HCT116 (cell line): ENCODE results near the gene DEFB129. TPM values are rescaled to one million over a fixed set of nuclear protein-coding genes. Genes with fewer than 3 reads are reported as not detected.

Source experiments
- ATAC-seq: fragments of 200-7000 bp; cut with Tn5 transposase; 2 replicates; pipeline ENCODE4 v1.9.1; 2020; ENCODE audit warnings: mild to moderate bottlenecking, moderate library complexity
- BruUV-seq: library from RNA; stranded (reverse); fragments of 400-500 nt; replicated peaks from 2 replicates; lab custom pipeline; 2021; lab: Mats Ljungman, UMichigan
- CTCF ChIA-PET: fragments of 300-600 bp; sonication (Branson Sonifier 250); formaldehyde crosslinking; loops from one replicate; lab custom pipeline; 2021; ENCODE audit warnings: antibody characterized with exemption; lab: Charles Lee
- POLR2A ChIA-PET: fragments of 300-600, 350-600 bp; sonication (Branson Sonifier 250); formaldehyde crosslinking; loops from one replicate; lab custom pipeline; 2021; ENCODE audit warnings: antibody characterized with exemption; lab: Charles Lee
- RAD21 ChIA-PET, 2 experiments: fragments of 300-600 bp; sonication (Branson Sonifier 250); formaldehyde crosslinking; loops; one replicate each; lab custom pipeline; 2023; ENCODE audit warnings: low total read pairs in 2 of 2; ENCODE audit not compliant: uncharacterized antibody in 2 of 2, unreplicated experiment in 2 of 2, low non-redundant PET in 1 of 2; lab: Charles Lee
- DNase-seq: peaks from one replicate; pipeline ENCODE4 v3.0.0-alpha.2; 2010; ENCODE audit warnings: low read depth, low spot score
- H2AFZ ChIP-seq: fragments of 200-600 bp; shearing (Covaris generic), sonication (generic); 2 replicates; pipeline ENCODE4 v1.6.1; 2017; ENCODE audit warnings: low read depth, mixed run types, mixed read lengths, antibody characterized with exemption, low read length; ENCODE audit not compliant: poor library complexity, severe bottlenecking
- H3K27ac ChIP-seq: 2 replicates; pipeline ENCODE4 v1.5.1; 2012; ENCODE audit warnings: low read depth, low read length
- H3K27me3 ChIP-seq: fragments of 200-600 bp; sonication (generic); 2 replicates; pipeline ENCODE4 v1.6.1; 2016; ENCODE audit warnings: mixed run types, low read length, mixed read lengths; ENCODE audit not compliant: insufficient read depth
- H3K36me3 ChIP-seq, 2 experiments: fragments of 200-500 bp in 1 of 2; fragments of 200-600 bp in 1 of 2; sonication (Bioruptor generic) in 1 of 2; sonication (generic) in 1 of 2; 2 replicates each; pipeline versions ENCODE4 v1.5.1 to v1.6.1; 2014 to 2016; ENCODE audit warnings: low read length in 2 of 2, inconsistent platforms in 1 of 2, mixed read lengths in 1 of 2, mixed run types in 1 of 2; ENCODE audit not compliant: insufficient read depth in 2 of 2, control insufficient read depth in 1 of 2
- H3K4me1 ChIP-seq, 2 experiments: fragments of 200-600 bp in 1 of 2; sonication (generic) in 1 of 2; 2 replicates each; pipeline versions ENCODE4 v1.5.1 to v1.6.1; 2012 to 2017; ENCODE audit warnings: low read length in 2 of 2, inconsistent platforms in 1 of 2, mild to moderate bottlenecking in 1 of 2, mixed read lengths in 1 of 2, mixed run types in 1 of 2, moderate library complexity in 1 of 2; ENCODE audit not compliant: insufficient read depth in 2 of 2, control insufficient read depth in 1 of 2
- H3K4me2 ChIP-seq: fragments of 200-600 bp; sonication (generic); 2 replicates; pipeline ENCODE4 v1.6.1; 2017; ENCODE audit warnings: mixed run types, low read length, mixed read lengths
- H3K4me3 ChIP-seq, 2 experiments: fragments of 200-600 bp in 1 of 2; sonication (generic) in 1 of 2; replicated peaks in 1 of 2; 2 replicates each; pipeline ENCODE4 v1.5.1; 2011 to 2016; ENCODE audit warnings: low read length in 2 of 2, control low read depth in 1 of 2, low read depth in 1 of 2, mild to moderate bottlenecking in 1 of 2, mixed read lengths in 1 of 2, mixed run types in 1 of 2
- H3K79me2 ChIP-seq: fragments of 200-600 bp; sonication (generic); 2 replicates; pipeline ENCODE4 v1.6.1; 2017; ENCODE audit warnings: mild to moderate bottlenecking, mixed run types, low read length, moderate library complexity, mixed read lengths; ENCODE audit not compliant: insufficient read depth
- H3K9ac ChIP-seq: fragments of 200-600 bp; sonication (generic); 2 replicates; pipeline ENCODE4 v1.6.1; 2016; ENCODE audit warnings: low read length, mixed read lengths
- H3K9me2 ChIP-seq: fragments of 200-600 bp; sonication (generic), shearing (Covaris generic); 2 replicates; pipeline ENCODE4 v1.6.1; 2017; ENCODE audit warnings: mixed run types, mild to moderate bottlenecking, moderate library complexity; ENCODE audit not compliant: insufficient read depth
- H3K9me3 ChIP-seq, 2 experiments: fragments of 200-500 bp in 1 of 2; fragments of 200-600 bp in 1 of 2; sonication (Bioruptor generic) in 1 of 2; sonication (generic) in 1 of 2; 2 replicates each; pipeline ENCODE4 v1.6.1; 2014 to 2017; ENCODE audit warnings: low read length in 2 of 2, mixed read lengths in 2 of 2, inconsistent platforms in 1 of 2, low read depth in 1 of 2, mild to moderate bottlenecking in 1 of 2, mixed run types in 1 of 2, moderate library complexity in 1 of 2; ENCODE audit not compliant: control insufficient read depth in 1 of 2, insufficient read depth in 1 of 2
- H4K20me1 ChIP-seq: fragments of 200-600 bp; sonication (generic), shearing (Covaris generic); 2 replicates; pipeline ENCODE4 v1.6.1; 2017; ENCODE audit warnings: mixed run types, mild to moderate bottlenecking, moderate library complexity; ENCODE audit not compliant: insufficient read depth
- CBX3 ChIP-seq: IDR thresholded peaks from 2 replicates; pipeline ENCODE4 v1.6.1; 2012; ENCODE audit warnings: low read depth
- CEBPB ChIP-seq: IDR thresholded peaks from 2 replicates; pipeline ENCODE4 v1.6.1; 2012; ENCODE audit warnings: low read depth
- CTCF ChIP-seq, 3 experiments: fragments of 200-600 bp in 1 of 3; sonication (generic) in 1 of 3; IDR thresholded peaks in 2 of 3; conservative IDR thresholded peaks in 1 of 3; 2 replicates each; pipeline ENCODE4 v1.5.1; 2012 to 2017; ENCODE audit warnings: low read depth in 2 of 3, low read length in 2 of 3, antibody characterized with exemption in 1 of 3, borderline replicate concordance in 1 of 3, control low read depth in 1 of 3, mild to moderate bottlenecking in 1 of 3, mixed read lengths in 1 of 3, mixed run types in 1 of 3, moderate library complexity in 1 of 3; ENCODE audit not compliant: insufficient read depth in 1 of 3
- ELF1 ChIP-seq: IDR thresholded peaks from 2 replicates; pipeline ENCODE4 v1.6.1; 2012; ENCODE audit warnings: low read depth, borderline replicate concordance
- FOSL1 ChIP-seq: IDR thresholded peaks from 2 replicates; pipeline ENCODE4 v1.6.1; 2012; ENCODE audit warnings: low read depth
- POLR2A ChIP-seq: IDR thresholded peaks from 2 replicates; pipeline ENCODE4 v1.7.0; 2011; ENCODE audit warnings: borderline replicate concordance; ENCODE audit not compliant: insufficient read depth, insufficient read length; ENCODE audit errors: extremely low read depth
- POLR2AphosphoS5 ChIP-seq: IDR thresholded peaks from 2 replicates; pipeline ENCODE4 v1.6.1; 2011; ENCODE audit warnings: mild to moderate bottlenecking, low read depth, low read length, moderate library complexity
- RAD21 ChIP-seq: IDR thresholded peaks from 2 replicates; pipeline ENCODE4 v1.6.1; 2012; ENCODE audit warnings: low read depth, mild to moderate bottlenecking
- SIN3A ChIP-seq: IDR thresholded peaks from 2 replicates; pipeline ENCODE4 v1.6.1; 2012; ENCODE audit warnings: low read depth
- SP1 ChIP-seq: IDR thresholded peaks from 2 replicates; pipeline ENCODE4 v1.6.1; 2012; ENCODE audit warnings: low read depth
- SRF ChIP-seq: IDR thresholded peaks from 2 replicates; pipeline ENCODE4 v1.6.1; 2012; ENCODE audit warnings: low read depth
- TCF7L2 ChIP-seq: IDR thresholded peaks from 2 replicates; pipeline ENCODE4 v1.7.0; 2011; ENCODE audit warnings: borderline replicate concordance, inconsistent platforms; ENCODE audit not compliant: insufficient read depth, insufficient read length; ENCODE audit errors: extremely low read depth
- YY1 ChIP-seq: IDR thresholded peaks from 2 replicates; pipeline ENCODE4 v1.6.1; 2011; ENCODE audit warnings: low read length, low read depth, moderate library complexity, mild to moderate bottlenecking; ENCODE audit not compliant: insufficient replicate concordance; ENCODE audit errors: extremely low read depth
- ZFX ChIP-seq: fragments of 450-650 bp; IDR thresholded peaks from 2 replicates; pipeline ENCODE4 v1.6.1; 2017
- intact Hi-C: fragments of 100-400 bp; cut with micrococcal nuclease; formaldehyde crosslinking; loops from 2 replicates; pipeline ENCODE4 v1.10.0; 2022
- total RNA-seq: library from RNA; stranded (reverse); gene quantifications from one replicate; pipeline ENCODE4 v1.2.1, GENCODE V29; 2021; ENCODE audit not compliant: unreplicated experiment
- TF ChIP-seq, protein P1 (sequence below): IDR thresholded peaks from 2 replicates; pipeline ENCODE4 v1.6.1; 2012; ENCODE audit warnings: low read depth
- TF ChIP-seq, protein P2 (sequence below): IDR thresholded peaks from 2 replicates; pipeline ENCODE4 v1.6.1; 2012

DEFB129 gene
- total RNA-seq, 1 experiment from 2014 or later: not detected

DNA sequence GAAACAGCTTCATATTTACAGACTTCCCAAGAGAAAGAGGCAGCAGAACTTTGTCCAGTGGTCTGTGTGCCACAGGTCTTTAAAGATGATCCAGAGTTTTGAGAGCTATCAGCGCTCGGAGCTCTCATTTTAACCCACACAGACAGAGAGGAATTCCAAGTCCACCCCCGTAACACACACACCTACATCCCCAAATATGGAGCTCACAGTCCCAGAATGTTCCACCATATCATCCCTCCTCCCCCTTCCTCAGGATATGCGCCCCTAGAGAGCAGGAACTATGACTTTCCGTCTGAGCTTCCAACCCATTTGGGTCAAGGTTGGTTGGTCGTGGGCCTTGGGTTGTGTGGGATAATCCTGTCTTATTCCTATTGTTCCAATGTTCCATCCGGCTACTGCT is 37.4 kb upstream of the DEFB129 start, which contains the start of gene DEFB128:
DEFB128 (minus strand) TSS at position 101 of the 400 bp plus-strand sequence; CDS start at position 13, 88 bp downstream.
- BruUV-seq: no TSS peak
- H3K79me2 ChIP-seq: no peaks in the 10 kb centered on the region
- TF ChIP-seq TCF7L2: no peak
- no peak for TF ChIP-seq SP1
- no peak for TF ChIP-seq ZFX
- TF ChIP-seq FOSL1: no peak
- TF ChIP-seq, protein P1, sequence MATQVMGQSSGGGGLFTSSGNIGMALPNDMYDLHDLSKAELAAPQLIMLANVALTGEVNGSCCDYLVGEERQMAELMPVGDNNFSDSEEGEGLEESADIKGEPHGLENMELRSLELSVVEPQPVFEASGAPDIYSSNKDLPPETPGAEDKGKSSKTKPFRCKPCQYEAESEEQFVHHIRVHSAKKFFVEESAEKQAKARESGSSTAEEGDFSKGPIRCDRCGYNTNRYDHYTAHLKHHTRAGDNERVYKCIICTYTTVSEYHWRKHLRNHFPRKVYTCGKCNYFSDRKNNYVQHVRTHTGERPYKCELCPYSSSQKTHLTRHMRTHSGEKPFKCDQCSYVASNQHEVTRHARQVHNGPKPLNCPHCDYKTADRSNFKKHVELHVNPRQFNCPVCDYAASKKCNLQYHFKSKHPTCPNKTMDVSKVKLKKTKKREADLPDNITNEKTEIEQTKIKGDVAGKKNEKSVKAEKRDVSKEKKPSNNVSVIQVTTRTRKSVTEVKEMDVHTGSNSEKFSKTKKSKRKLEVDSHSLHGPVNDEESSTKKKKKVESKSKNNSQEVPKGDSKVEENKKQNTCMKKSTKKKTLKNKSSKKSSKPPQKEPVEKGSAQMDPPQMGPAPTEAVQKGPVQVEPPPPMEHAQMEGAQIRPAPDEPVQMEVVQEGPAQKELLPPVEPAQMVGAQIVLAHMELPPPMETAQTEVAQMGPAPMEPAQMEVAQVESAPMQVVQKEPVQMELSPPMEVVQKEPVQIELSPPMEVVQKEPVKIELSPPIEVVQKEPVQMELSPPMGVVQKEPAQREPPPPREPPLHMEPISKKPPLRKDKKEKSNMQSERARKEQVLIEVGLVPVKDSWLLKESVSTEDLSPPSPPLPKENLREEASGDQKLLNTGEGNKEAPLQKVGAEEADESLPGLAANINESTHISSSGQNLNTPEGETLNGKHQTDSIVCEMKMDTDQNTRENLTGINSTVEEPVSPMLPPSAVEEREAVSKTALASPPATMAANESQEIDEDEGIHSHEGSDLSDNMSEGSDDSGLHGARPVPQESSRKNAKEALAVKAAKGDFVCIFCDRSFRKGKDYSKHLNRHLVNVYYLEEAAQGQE: no peak
- TF ChIP-seq, protein P2, sequence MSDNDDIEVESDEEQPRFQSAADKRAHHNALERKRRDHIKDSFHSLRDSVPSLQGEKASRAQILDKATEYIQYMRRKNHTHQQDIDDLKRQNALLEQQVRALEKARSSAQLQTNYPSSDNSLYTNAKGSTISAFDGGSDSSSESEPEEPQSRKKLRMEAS: no peak
- no peak for TF ChIP-seq POLR2A
- no peak for TF ChIP-seq CTCF (IDR thresholded peaks at IDR 0.05 in 2 of 3, conservative IDR thresholded peaks at IDR 0.05 in 1 of 3; ENCODE audit: borderline replicate concordance in 1 of 3, insufficient read depth in 1 of 3, low read depth in 2 of 3, low read length in 2 of 3)
- TF ChIP-seq SRF: no peak
- TF ChIP-seq CBX3: no peak
- TF ChIP-seq POLR2AphosphoS5: no peak
- TF ChIP-seq RAD21: no peak
- no peak for TF ChIP-seq YY1
- TF ChIP-seq SIN3A: no peak
- TF ChIP-seq CEBPB: no peak
- TF ChIP-seq ELF1: no peak
- TF ChIP-seq, all 23 proteins: peak for 0
- Histone ChIP-seq H3K4me3 (no peak within 1 kb of the TSS), H3K9me2 (no peaks in the 10 kb centered on the region), H3K9me3 (no peaks in the 10 kb centered on the region), H3K9ac (no peak within 1 kb of the TSS), H3K4me2 (no peak within 1 kb of the TSS), H3K27ac (no peak within 1 kb of the TSS), H4K20me1 (no peaks in the 10 kb centered on the region), H3K36me3 (no peaks in the 10 kb centered on the region), H3K27me3 (0 out of 2 replicates have a peak, but pooled peaks cover 7% of the 10 kb centered on the region), H2AFZ (no peak within 1 kb of the TSS), H3K4me1 (no peaks in the 10 kb centered on the region)
- intact Hi-C loops: no loop called here
- POLR2A ChIA-PET: no interaction called here
- CTCF ChIA-PET: no interaction called here
- RAD21 ChIA-PET: no interaction called here
- ATAC-seq (no peak), DNase-seq (no peak)
